HEK293T (cell line): ENCODE results near the gene KDM5A.

Experiments used
- ARNT ChIP-seq: fragments of 450-650 bp; IDR thresholded peaks from 2 replicates; pipeline ENCODE4 v1.6.1; 2017; ENCODE audit warnings: mild to moderate bottlenecking
- BHLHE40 ChIP-seq: fragments of 450-650 bp; IDR thresholded peaks from 2 replicates; pipeline ENCODE4 v1.6.1; 2016; ENCODE audit warnings: mild to moderate bottlenecking, moderate library complexity, borderline replicate concordance
- ELF4 ChIP-seq: fragments of 450-650 bp; IDR thresholded peaks from 2 replicates; pipeline ENCODE4 v1.6.1; 2017; ENCODE audit warnings: antibody characterized with exemption
- FOXK2 ChIP-seq: fragments of 450-650 bp; IDR thresholded peaks from 2 replicates; pipeline ENCODE4 v1.6.1; 2016; ENCODE audit warnings: mild to moderate bottlenecking
- HDGF ChIP-seq: fragments of 450-650 bp; IDR thresholded peaks from 2 replicates; pipeline ENCODE4 v1.6.1; 2017; ENCODE audit warnings: antibody characterized with exemption, borderline replicate concordance
- LEF1 ChIP-seq: fragments of 450-650 bp; IDR thresholded peaks from 2 replicates; pipeline ENCODE4 v1.6.1; 2017; ENCODE audit warnings: mild to moderate bottlenecking, borderline replicate concordance
- NFRKB ChIP-seq: fragments of 450-650 bp; IDR thresholded peaks from 2 replicates; pipeline ENCODE4 v1.6.1; 2016; ENCODE audit warnings: mild to moderate bottlenecking, moderate library complexity
- SP1 ChIP-seq: fragments of 450-650 bp; IDR thresholded peaks from 2 replicates; pipeline ENCODE4 v1.6.1; 2017
- SUZ12 ChIP-seq: fragments of 450-650 bp; IDR thresholded peaks from 2 replicates; pipeline ENCODE4 v1.6.1; 2016; ENCODE audit warnings: mild to moderate bottlenecking
- TARDBP ChIP-seq: fragments of 450-650 bp; IDR thresholded peaks from 2 replicates; pipeline ENCODE4 v1.6.1; 2016
- ZNF384 ChIP-seq: fragments of 450-650 bp; IDR thresholded peaks from 2 replicates; pipeline ENCODE4 v1.6.1; 2016

- TF ChIP-seq FOXK2 (no peak), SUZ12 (no peak), ZNF384 (no peak), ELF4 (no peak), ARNT (no peak), SP1 (no peak), HDGF (no peak), NFRKB (no peak), TARDBP (no peak), BHLHE40 (no peak), LEF1 (no peak)
Observed at GRCh38 chr12:262113-262512, 127.0 kb downstream of the KDM5A start.
